ENCODE data around the gene NGEF.

GRCh38 chr2:232882085-232882484 is 131.0 kb downstream of the NGEF start:
- TF ChIP-seq POLR2A (IDR thresholded peaks at IDR 0.05; ENCODE audit: low read length) (no peak), GATA1 (IDR thresholded peaks at IDR 0.05; ENCODE audit: low read depth, low read length) (no peak)

Measured in erythroblast (primary cell).